B cell (primary cell): ENCODE results near the gene VPS26C.

Source experiments
- CTCF ChIP-seq: fragments of 200-600 bp; IDR thresholded peaks from one replicate; pipeline ENCODE4 v1.8.0; 2022; ENCODE audit warnings: antibody characterized with exemption, mild to moderate bottlenecking
- EZH2 ChIP-seq: IDR thresholded peaks from 2 replicates; pipeline ENCODE4 v1.6.1; 2012; ENCODE audit warnings: borderline replicate concordance, low read depth, mild to moderate bottlenecking, moderate library complexity, low read length; ENCODE audit not compliant: insufficient read depth, poor library complexity, severe bottlenecking

- TF ChIP-seq CTCF (no peak), EZH2 (no peak)
These were observed 15.9 kb downstream of the VPS26C start for GRCh38 chr21:37251294-37251634.
